ENCODE measurements around the gene PIP4K2A. TPM values are rescaled to one million over a fixed set of nuclear protein-coding genes. Genes with fewer than 3 reads are reported as not detected.

PIP4K2A gene
- total RNA-seq, 1 experiment from 2014 or later: 31.3 TPM

- DNase-seq (ENCODE audit: low read depth): no peak
Measured at GRCh38 chr10:22486431-22486830, 227.9 kb downstream of the PIP4K2A start.

Other genes starting within 250 kb of the PIP4K2A start
- gene ARMC3, start 213.5 kb upstream of the PIP4K2A start, total RNA-seq (2014; rRNA removed): not detected in 2 replicates

Data from LHCN-M2 (cell line).